MM.1S (cell line): Measurements from ENCODE around the gene METTL22.

Experiments
- DNase-seq: peaks from one replicate; pipeline ENCODE4 v3.0.0-alpha.2; 2015
- H2AFZ ChIP-seq: fragments of 300-600 bp; sonication (generic); 2 replicates; pipeline ENCODE4 v1.6.0; 2016; ENCODE audit warnings: antibody characterized with exemption, low read length
- H3F3A ChIP-seq: fragments of 300-600 bp; sonication (generic); 2 replicates; pipeline ENCODE4 v1.6.1; 2016; ENCODE audit warnings: mild to moderate bottlenecking, antibody characterized with exemption, low read length, moderate library complexity, mixed read lengths; ENCODE audit not compliant: insufficient read depth
- H3K27ac ChIP-seq: fragments of 300-600 bp; sonication (generic); 2 replicates; pipeline ENCODE4 v1.5.1; 2016; ENCODE audit warnings: mild to moderate bottlenecking, low read length
- H3K27me3 ChIP-seq: fragments of 300-600 bp; sonication (generic); replicated peaks from 2 replicates; pipeline ENCODE4 v1.6.0; 2016; ENCODE audit warnings: low read length; ENCODE audit not compliant: insufficient read depth
- H3K36me3 ChIP-seq: fragments of 300-600 bp; sonication (generic); replicated peaks from 2 replicates; pipeline ENCODE4 v1.6.1; 2016; ENCODE audit warnings: mild to moderate bottlenecking, low read length, mixed read lengths; ENCODE audit not compliant: insufficient read depth
- H3K4me1 ChIP-seq: fragments of 300-600 bp; sonication (generic); 2 replicates; pipeline ENCODE4 v1.6.1; 2016; ENCODE audit warnings: low read length, mixed read lengths
- H3K4me2 ChIP-seq: fragments of 300-600 bp; sonication (generic); 2 replicates; pipeline ENCODE4 v1.6.0; 2016; ENCODE audit warnings: low read depth, low read length
- H3K4me3 ChIP-seq: fragments of 300-600 bp; sonication (generic); 2 replicates; pipeline ENCODE4 v1.5.1; 2016; ENCODE audit warnings: low read length, mixed read lengths
- H3K79me2 ChIP-seq: fragments of 300-600 bp; sonication (generic); 2 replicates; pipeline ENCODE4 v1.6.1; 2016; ENCODE audit warnings: mixed run types, low read length, mixed read lengths
- H3K9ac ChIP-seq: fragments of 300-600 bp; sonication (generic); 2 replicates; pipeline ENCODE4 v1.6.1; 2016; ENCODE audit warnings: low read length, mixed read lengths
- H3K9me2 ChIP-seq: fragments of 300-600 bp; sonication (generic); replicated peaks from 2 replicates; pipeline ENCODE4 v1.6.1; 2016; ENCODE audit warnings: mild to moderate bottlenecking, low read length, mixed read lengths; ENCODE audit not compliant: insufficient read depth
- H3K9me3 ChIP-seq: fragments of 300-600 bp; sonication (generic); replicated peaks from 2 replicates; pipeline ENCODE4 v1.6.1; 2016; ENCODE audit warnings: mild to moderate bottlenecking, low read length, mixed read lengths; ENCODE audit not compliant: insufficient read depth
- H4K20me1 ChIP-seq: fragments of 300-600 bp; sonication (generic); 2 replicates; pipeline ENCODE4 v1.6.1; 2016; ENCODE audit warnings: mild to moderate bottlenecking, low read length, moderate library complexity, mixed read lengths; ENCODE audit not compliant: insufficient read depth
- EZH2 ChIP-seq: fragments of 300-600 bp; sonication (generic); optimal IDR thresholded peaks from 2 replicates; pipeline ENCODE3; 2017; ENCODE audit warnings: low read depth, mild to moderate bottlenecking, antibody characterized with exemption, low read length, mixed read lengths
- EZH2phosphoT487 ChIP-seq: fragments of 300-600 bp; sonication (generic); IDR thresholded peaks from 2 replicates; pipeline ENCODE4 v1.6.1; 2018; ENCODE audit warnings: antibody characterized with exemption, low read length
- TF ChIP-seq, protein P1 (sequence below): fragments of 300-600 bp; sonication (generic); IDR thresholded peaks from 2 replicates; pipeline ENCODE4 v1.5.1; 2016; ENCODE audit warnings: antibody characterized with exemption, low read length, mixed read lengths

METTL22 gene

DNA sequence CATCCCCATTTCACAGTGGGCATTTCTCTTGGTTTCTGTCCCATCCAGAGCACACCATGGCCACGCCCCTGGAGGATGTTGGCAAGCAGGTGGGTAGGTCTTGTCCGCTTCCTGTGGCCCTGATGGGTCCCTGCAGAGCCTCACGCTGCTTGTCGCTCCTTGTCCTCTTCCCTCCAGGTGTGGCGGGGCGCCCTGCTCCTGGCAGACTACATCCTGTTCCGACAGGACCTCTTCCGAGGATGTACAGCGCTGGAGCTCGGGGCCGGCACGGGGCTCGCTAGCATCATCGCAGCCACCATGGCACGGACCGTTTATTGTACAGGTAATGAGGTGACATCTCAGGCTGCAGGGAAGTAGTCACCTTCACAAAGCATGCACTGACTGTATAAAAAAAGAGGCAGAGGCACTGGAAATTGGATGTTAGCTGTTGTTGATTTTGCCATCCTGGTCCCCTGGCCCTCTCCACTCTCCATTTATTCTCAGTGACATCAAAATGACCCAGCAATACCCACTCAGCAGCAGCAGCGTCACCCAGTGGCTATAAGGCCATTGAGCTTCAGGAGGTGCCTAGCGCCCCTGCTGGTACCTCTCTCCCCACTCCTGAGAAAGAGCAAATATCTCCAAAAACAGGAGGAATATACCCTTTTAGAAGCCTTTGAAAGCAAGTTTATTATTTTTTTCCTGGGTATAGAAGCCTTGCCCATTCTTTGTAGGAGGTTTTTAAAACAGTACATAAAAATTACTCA, 13.7 kb downstream of the METTL22 start:
- TF ChIP-seq EZH2phosphoT487 (no peak), EZH2 (no peak)
- TF ChIP-seq, protein P1, sequence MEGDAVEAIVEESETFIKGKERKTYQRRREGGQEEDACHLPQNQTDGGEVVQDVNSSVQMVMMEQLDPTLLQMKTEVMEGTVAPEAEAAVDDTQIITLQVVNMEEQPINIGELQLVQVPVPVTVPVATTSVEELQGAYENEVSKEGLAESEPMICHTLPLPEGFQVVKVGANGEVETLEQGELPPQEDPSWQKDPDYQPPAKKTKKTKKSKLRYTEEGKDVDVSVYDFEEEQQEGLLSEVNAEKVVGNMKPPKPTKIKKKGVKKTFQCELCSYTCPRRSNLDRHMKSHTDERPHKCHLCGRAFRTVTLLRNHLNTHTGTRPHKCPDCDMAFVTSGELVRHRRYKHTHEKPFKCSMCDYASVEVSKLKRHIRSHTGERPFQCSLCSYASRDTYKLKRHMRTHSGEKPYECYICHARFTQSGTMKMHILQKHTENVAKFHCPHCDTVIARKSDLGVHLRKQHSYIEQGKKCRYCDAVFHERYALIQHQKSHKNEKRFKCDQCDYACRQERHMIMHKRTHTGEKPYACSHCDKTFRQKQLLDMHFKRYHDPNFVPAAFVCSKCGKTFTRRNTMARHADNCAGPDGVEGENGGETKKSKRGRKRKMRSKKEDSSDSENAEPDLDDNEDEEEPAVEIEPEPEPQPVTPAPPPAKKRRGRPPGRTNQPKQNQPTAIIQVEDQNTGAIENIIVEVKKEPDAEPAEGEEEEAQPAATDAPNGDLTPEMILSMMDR: peak; percentile 21
- no peaks in the 10 kb centered on the region for H3K79me2 ChIP-seq
- H3K9me2 ChIP-seq: no peaks in the 10 kb centered on the region
- H3K36me3 ChIP-seq: peaks cover 3% of the 10 kb centered on the region; the same call in 1 of the 2 replicates
- H3K4me3 ChIP-seq: no peak overlapping the region
- no peak for DNase-seq
- no peak overlapping the region for H2AFZ ChIP-seq
- no peaks in the 10 kb centered on the region for H3K9me3 ChIP-seq
- no peak overlapping the region for H3K4me2 ChIP-seq
- H4K20me1 ChIP-seq: no peaks in the 10 kb centered on the region
- no peaks in the 10 kb centered on the region for H3F3A ChIP-seq
- no peaks in the 10 kb centered on the region for H3K4me1 ChIP-seq
- H3K27me3 ChIP-seq: no peaks in the 10 kb centered on the region
- no peak overlapping the region for H3K27ac ChIP-seq
- no peak overlapping the region for H3K9ac ChIP-seq

DNA sequence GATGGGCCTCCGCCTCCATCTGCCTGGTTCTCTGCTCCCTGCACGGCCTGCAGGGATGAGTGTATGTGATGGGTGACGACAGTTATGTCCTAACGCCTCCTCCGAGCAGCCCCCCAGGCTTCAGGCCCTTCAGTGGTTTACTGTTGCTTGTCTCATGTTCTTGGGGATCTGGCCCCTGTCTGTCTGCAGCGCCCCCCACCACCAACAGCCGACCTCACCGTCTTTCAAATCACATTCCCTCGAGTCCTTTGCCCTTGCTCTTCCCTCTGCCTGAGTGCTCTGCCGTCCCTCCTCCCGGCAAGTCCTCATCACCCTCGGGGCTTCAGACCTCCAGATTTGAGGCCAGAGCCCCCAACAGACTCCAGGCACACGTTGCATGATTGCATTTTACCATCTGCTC, 18.2 kb downstream of the METTL22 start:
- H3K9me3 ChIP-seq: no peaks in the 10 kb centered on the region
- H4K20me1 ChIP-seq: no peaks in the 10 kb centered on the region
- no peaks in the 10 kb centered on the region for H3K79me2 ChIP-seq
- DNase-seq: no peak
- H2AFZ ChIP-seq: no peak overlapping the region
- no peaks in the 10 kb centered on the region for H3F3A ChIP-seq
- H3K36me3 ChIP-seq: peaks cover 5% of the 10 kb centered on the region; the same call in 1 of the 2 replicates
- no peak overlapping the region for H3K4me3 ChIP-seq
- H3K4me1 ChIP-seq: no peaks in the 10 kb centered on the region
- no peak overlapping the region for H3K4me2 ChIP-seq
- H3K9me2 ChIP-seq: no peaks in the 10 kb centered on the region
- H3K27me3 ChIP-seq: no peaks in the 10 kb centered on the region
- TF ChIP-seq EZH2phosphoT487: no peak
- TF ChIP-seq EZH2: no peak
- TF ChIP-seq, protein P1: no peak
- no peak overlapping the region for H3K9ac ChIP-seq
- H3K27ac ChIP-seq: no peak overlapping the region

DNA sequence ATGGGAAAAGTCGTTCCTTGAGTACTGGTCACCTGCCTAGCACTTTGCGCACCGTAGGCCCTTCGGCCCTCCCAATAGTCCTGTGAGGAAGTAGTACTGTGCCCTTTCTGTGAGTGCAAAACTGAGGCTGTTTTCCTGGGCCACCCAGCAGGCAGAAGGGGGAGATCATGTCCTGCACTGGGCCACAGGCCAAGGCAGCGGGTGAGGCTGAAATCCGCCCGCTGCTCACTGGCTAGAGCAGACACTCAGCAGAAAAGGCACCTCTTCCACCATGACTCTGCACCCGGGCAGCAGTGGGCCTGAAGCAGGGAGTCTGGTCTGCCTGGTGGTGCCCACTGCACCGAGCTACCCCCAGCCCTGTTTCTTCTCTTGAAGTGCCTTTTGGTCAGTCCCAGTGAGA, 20.2 kb downstream of the METTL22 start:
- no peaks in the 10 kb centered on the region for H4K20me1 ChIP-seq
- H2AFZ ChIP-seq: no peak overlapping the region
- H3K9me3 ChIP-seq: no peaks in the 10 kb centered on the region
- H3K4me2 ChIP-seq: no peak overlapping the region
- DNase-seq: no peak
- no peaks in the 10 kb centered on the region for H3K79me2 ChIP-seq
- H3K27me3 ChIP-seq: no peaks in the 10 kb centered on the region
- TF ChIP-seq EZH2phosphoT487 (no peak), EZH2 (no peak)
- TF ChIP-seq, protein P1: no peak
- H3K4me3 ChIP-seq: no peak overlapping the region
- H3K36me3 ChIP-seq: peaks cover 7% of the 10 kb centered on the region; the same call in 1 of the 2 replicates
- no peak overlapping the region for H3K27ac ChIP-seq
- no peaks in the 10 kb centered on the region for H3F3A ChIP-seq
- no peak overlapping the region for H3K9ac ChIP-seq
- no peaks in the 10 kb centered on the region for H3K9me2 ChIP-seq
- H3K4me1 ChIP-seq: no peaks in the 10 kb centered on the region
